Measurements from ENCODE around the gene BRD4. TPM values are rescaled to one million over a fixed set of nuclear protein-coding genes. Genes with fewer than 3 reads are reported as not detected.

BRD4 gene
- total RNA-seq, 4 donors from 2014 or later, result 5.6 to 156 (median 16.6) TPM

DNA sequence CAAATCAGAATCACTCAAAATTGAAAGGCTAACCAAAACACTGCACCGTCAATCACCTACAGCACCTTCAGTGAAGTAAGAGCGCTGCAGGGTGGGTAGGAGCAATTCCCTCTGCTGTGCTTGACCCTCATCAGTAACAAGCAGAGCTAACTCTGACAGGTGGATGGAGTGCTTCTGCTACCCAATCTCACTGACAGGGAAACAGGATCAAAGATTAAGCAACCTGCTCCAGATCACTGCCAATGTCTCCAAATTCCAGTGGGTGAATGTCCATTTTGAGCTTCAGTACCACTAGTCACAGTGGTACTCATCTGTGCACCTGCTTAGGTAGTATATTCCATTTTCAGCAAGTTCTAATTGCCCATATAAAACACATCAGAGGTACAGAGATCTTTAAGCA, 25.2 kb downstream of the BRD4 start:
- H3K4me1 ChIP-seq, result peaks cover 3 to 11% of the 10 kb centered on the region in 2 donors
- DNase-seq, result no peak
- no peaks in the 10 kb centered on the region for H3K27me3 ChIP-seq
- no peak overlapping the region for H3K27ac ChIP-seq
- no peak overlapping the region for H3K4me3 ChIP-seq
- no peaks in the 10 kb centered on the region for H3K9me3 ChIP-seq
- no peak for TF ChIP-seq POLR2A (IDR thresholded peaks at IDR 0.05)
- TF ChIP-seq, protein P1, sequence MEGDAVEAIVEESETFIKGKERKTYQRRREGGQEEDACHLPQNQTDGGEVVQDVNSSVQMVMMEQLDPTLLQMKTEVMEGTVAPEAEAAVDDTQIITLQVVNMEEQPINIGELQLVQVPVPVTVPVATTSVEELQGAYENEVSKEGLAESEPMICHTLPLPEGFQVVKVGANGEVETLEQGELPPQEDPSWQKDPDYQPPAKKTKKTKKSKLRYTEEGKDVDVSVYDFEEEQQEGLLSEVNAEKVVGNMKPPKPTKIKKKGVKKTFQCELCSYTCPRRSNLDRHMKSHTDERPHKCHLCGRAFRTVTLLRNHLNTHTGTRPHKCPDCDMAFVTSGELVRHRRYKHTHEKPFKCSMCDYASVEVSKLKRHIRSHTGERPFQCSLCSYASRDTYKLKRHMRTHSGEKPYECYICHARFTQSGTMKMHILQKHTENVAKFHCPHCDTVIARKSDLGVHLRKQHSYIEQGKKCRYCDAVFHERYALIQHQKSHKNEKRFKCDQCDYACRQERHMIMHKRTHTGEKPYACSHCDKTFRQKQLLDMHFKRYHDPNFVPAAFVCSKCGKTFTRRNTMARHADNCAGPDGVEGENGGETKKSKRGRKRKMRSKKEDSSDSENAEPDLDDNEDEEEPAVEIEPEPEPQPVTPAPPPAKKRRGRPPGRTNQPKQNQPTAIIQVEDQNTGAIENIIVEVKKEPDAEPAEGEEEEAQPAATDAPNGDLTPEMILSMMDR (IDR thresholded peaks at IDR 0.05), result no peak
- H3K36me3 ChIP-seq, result no peaks in the 10 kb centered on the region
- intact Hi-C loops (cut with DNase I; ENCODE audit: low total_unique reads), result no loop called here

DNA sequence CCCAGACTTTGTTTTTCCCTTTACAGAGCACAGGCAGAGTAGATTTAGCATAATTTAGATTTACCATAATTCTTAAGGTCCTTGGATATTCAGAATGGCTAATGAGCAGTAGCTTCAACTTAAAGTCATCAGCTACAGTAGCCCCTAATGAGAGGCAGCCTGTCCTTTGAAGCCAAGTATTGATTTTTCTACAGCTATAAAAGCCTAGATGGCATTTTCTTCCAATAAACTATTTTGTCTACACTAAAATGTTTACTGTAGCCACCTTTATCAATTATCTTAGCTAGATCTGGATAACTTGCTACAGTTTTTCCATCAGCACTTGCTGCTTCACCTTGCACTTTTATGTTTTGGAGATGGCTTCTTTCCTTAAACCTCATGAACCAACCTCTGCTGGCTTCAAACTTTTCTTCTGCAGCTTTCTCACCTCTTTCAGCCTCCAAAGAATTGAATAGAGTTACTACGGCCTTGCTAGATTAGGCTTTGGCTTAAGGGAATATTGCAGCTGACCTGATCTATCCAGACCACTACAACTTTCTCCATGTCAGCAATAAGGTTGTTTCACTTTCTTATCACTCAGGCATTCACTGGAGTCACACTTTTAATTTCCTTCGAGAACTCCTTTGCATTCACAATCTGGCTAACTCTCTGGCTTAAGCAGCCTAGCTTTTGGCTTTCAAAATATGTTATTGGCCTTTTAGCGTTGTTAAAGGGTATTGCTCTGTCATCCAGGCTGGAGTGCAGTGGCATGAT, 26.6 kb downstream of the BRD4 start:
- intact Hi-C loops (cut with DNase I; ENCODE audit: low total_unique reads), result no loop called here
- Histone ChIP-seq H3K4me1 (peaks cover 3 to 11% of the 10 kb centered on the region in 2 donors), H3K27ac (no peak overlapping the region), H3K27me3 (no peaks in the 10 kb centered on the region), H3K36me3 (no peaks in the 10 kb centered on the region), H3K4me3 (no peak overlapping the region), H3K9me3 (no peaks in the 10 kb centered on the region)
- TF ChIP-seq POLR2A (IDR thresholded peaks at IDR 0.05), result no peak
- TF ChIP-seq, protein P1 (IDR thresholded peaks at IDR 0.05), result no peak
- no peak for DNase-seq

- no peaks in the 10 kb centered on the region for H3K27me3 ChIP-seq
- no peak overlapping the region for H3K27ac ChIP-seq
- peaks cover 5 to 11% of the 10 kb centered on the region in 2 donors for H3K4me1 ChIP-seq
- intact Hi-C loops (cut with DNase I; ENCODE audit: low total_unique reads), result no loop called here
- DNase-seq, result no peak
- no peak overlapping the region for H3K4me3 ChIP-seq
- H3K36me3 ChIP-seq, result no peaks in the 10 kb centered on the region
- no peaks in the 10 kb centered on the region for H3K9me3 ChIP-seq
- TF ChIP-seq, protein P1 (IDR thresholded peaks at IDR 0.05), result no peak
- no peak for TF ChIP-seq POLR2A (IDR thresholded peaks at IDR 0.05)
These were observed 28.1 kb downstream of the BRD4 start for GRCh38 chr19:15304140-15304705.

GRCh38 chr19:15303105-15303780, 29.1 kb downstream of the BRD4 start:
- DNase-seq, result no peak
- TF ChIP-seq POLR2A (IDR thresholded peaks at IDR 0.05), result no peak
- TF ChIP-seq, protein P1 (IDR thresholded peaks at IDR 0.05), result no peak
- no peak overlapping the region for H3K4me3 ChIP-seq
- intact Hi-C loops (cut with DNase I; ENCODE audit: low total_unique reads), result no loop called here
- H3K27me3 ChIP-seq, result no peaks in the 10 kb centered on the region
- peaks cover 11 to 15% of the 10 kb centered on the region in 2 donors for H3K4me1 ChIP-seq
- no peaks in the 10 kb centered on the region for H3K36me3 ChIP-seq
- H3K27ac ChIP-seq, result no peak overlapping the region
- H3K9me3 ChIP-seq, result no peaks in the 10 kb centered on the region
